SIG-M5 treated with dmso at 0.1 percent for 504 hours (cell line): ENCODE data around the gene MAPK14.
A peak's percentile ranks its signal among the peaks of the same experiment; 100 is the strongest.

Experiments
- DNase-seq: peaks from one replicate; lab custom pipeline; 2025; ENCODE audit not compliant: unreplicated experiment; lab: John Stamatoyannopoulos, UW

MAPK14 gene

DNA sequence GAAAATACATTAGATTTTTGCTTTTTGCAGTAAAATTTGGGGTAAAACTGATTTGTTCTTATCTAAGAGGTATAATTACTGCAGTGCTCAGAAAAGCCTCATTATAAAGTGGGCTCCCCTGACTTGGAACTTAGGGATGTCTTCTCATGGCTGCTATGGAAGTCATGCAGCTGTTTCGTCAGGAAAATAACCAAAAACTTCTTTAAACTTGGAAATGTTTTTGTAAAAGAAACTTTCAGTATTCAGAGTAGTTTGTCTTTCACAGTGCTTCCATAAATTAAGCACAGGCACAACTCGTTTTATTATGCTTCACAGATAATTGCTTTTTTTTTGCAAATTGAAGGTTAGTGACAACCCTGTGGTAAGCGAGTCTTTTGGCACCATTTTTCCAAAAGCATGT, 6.8 kb downstream of the MAPK14 start:
- DNase-seq = no peak

DNA sequence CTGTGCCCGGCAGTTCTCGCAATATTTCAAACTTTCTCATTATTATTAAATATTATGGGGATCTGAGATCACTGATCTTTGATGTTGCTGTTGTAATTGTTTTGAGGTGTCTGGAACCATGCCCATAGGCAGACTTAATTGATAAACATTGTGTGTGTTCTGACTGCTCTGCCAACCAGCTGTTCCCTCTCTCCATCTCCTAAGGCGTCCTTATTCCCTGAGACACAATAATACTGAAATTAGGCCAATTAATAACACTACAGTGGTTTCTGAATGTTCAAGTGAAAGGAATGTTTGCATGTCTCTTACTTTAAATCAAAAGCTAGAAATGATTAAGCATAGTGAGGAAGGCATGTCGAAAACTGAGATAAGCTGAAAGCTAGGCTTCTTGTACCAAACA, 7.6 kb downstream of the MAPK14 start:
- no peak for DNase-seq

DNA sequence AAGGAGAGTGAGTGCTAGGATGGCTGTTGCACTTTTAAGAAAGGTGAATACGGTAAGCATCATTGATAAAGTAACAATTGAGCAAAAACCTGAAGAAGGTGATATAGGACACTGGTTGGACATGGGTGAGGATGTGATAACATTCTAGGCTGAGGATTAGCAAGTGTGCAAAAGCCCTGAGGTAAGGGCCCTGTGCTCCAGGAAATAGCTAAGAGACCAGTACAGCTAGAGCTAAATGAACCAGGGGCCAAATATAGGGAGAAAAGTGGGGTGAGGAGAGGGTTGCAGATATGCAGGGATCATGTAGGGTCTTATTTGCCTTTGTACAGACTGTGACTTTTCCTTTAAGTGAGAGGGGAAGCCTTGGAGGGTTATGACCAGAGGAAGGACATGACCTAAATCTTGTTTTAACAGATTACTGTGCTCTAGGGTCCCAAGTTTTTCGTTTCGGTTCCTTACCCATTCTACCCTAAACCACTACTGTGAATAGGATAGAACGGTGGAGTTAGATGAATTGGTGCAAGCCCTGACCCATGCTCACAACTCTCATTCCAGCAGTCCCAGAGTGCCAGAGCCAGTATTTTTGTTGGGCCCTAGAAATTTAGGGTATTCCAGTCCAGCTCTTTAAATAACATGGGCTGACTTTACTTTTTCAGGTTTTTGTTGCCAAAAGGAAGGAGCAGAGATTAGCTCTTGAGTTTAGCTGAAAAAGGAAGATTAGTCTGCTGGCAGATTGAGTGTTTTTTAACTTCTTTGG, 10.7 kb downstream of the MAPK14 start:
- peak; percentile 25 for DNase-seq

DNA sequence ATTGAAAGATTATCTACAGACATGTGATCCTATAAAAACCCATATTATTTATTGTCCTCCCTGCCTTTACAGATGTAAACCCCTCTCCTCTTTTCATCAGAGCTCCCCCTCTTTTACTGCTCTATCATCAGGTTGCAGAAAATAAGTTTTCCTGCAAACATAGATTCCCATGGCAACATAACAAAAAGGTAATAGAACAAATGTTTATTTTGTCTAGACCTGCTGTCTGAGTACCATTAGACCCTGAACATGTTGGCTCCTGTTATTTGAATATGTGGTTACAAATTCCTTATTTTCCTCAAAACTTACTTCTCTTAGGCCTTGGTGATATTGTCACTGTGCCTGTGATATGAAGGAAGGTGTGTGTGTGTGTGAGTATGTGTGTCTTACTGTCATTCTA, 11.5 kb downstream of the MAPK14 start:
- DNase-seq = no peak

DNA sequence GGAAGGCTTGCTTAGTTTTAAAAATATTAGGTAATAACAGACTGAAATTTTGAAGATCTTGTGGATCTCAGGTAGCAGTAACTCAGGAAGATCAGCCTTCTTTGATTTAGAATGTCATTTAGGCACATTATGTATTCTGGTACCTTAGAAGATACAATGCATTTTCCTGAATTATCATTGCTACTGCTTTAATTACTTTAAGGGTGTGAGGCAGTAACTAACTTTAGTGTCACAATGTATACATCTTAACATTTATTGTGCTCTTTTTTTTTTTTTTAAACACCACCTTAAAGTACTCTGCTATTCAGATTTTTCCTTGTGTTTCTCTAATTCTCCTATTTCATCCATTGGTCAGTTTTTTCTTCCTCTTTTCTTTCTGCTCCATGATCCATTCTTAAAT, 13.3 kb downstream of the MAPK14 start:
- no peak for DNase-seq

DNA sequence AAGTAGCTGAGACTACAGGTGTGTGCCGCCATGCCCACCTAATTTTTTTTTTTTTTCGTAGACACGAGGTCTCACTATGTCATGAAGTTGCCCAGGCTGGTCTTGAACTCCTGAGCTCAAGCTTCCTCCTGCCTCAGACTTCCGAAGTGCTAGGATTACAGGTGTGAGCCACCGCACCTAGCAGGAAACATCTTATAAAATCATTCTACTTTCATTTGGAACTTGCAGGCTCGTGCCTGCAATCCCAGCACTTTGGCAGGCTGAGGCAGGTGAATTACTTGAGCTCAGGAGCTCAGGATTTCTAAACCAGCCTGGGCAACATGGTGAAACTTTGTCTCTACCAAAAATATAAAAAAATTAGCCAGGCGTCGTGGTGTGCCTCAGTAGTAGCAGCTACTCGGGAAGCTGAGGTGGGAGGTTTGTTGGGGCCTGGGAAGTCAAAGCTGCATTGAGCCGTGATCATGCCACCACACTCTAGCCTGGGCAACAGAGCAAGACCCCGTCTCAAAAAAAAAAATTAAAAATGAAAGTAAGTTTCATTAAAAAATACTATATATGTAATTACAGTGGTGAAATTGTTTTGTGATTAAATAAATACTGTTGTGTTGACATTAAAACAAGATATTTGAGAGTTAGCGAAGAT, 15.1 kb downstream of the MAPK14 start:
- no peak for DNase-seq

DNA sequence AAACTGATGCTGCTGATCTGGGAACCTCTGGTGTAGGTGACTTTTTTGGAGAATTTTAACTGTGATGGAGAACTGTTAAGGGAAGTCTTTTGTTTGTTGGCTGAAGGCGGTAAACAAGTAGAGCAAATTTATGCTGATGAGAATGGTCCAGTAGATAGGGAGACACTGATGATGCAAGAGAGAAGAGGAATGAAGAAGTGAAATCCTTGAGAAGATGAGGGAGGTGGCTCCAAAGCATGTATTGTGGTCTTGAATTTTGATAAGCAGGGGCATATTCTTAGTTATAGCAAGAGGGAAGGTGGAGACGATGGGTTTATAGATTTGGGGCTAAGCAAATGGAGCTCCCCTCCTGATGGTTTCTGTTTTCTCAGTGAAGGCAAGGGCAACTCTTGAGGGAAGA, 22.0 kb downstream of the MAPK14 start:
- DNase-seq = peak; percentile 41

DNA sequence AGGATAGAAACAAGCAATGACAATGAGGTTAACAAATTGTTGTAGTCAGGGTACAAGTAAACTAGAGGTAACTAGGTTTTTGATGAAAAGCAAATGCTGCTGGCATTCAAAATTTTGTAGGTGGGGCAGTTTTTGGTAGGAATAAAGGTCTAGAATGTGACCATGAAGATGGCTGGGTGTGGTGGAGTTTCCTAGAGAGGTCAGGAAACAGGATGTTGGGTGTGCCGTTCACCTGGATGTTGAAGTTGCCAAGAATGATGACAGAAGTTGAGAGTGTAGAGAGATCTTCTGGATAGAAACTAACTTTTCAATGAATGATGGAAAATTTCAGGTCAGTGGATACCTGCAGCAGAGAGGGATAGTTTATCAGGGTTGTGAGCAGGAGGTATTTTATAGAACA, 22.7 kb downstream of the MAPK14 start:
- no peak for DNase-seq

DNA sequence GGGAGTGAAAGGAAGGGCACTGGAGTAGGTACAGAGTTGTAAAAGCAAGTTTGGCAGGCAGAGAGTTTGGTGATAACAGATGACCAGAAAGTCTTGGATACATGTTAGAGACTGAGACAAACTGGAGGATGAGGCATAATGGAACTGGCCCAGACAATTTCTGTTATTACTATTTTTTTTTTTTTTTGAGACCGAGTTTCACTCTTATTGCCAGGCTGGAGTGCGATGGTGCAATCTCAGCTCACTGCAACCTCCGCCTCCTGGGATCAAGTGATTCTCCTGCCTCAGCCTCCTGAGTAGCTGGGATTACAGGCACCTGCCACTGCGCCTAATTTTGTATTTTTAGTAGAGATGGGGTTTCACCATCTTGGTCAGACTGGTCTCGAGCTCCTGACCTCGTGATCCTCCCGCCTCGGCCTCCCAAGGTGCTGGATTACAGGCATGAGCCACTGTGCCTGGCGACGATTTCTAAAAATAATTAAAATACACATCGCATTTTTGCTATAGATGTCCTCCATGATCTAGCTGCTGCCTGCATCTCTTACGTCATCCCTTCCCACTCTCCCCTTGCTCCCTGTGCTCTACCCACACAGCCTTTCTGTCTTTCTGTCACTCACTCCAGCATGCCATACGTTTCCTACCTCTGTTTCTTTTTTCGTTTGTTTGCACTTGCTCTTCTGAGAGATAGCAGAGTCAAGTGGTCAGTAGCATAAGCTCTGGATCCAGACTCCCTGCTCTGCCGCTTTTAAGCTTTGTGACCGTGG, 23.5 kb downstream of the MAPK14 start:
- no peak for DNase-seq

DNA sequence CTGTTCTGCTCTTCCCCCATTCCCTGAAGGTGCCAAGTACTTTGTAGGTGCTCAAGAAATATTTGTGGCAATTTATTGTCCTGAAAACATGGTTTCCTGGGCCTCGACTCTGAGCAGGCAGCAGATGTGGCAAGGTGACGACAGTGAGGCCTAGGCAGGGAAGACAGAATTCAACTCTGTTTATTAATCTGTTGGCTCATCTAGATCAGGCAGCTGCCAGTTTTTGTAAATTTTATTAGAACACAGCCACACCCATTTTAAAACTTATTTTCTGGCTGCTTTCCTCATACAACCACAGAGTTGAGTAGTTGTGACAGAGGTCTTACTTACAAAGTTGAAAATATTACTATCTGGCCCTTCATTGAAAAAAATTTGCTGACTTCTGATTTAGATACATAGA, 24.5 kb downstream of the MAPK14 start:
- no peak for DNase-seq

DNA sequence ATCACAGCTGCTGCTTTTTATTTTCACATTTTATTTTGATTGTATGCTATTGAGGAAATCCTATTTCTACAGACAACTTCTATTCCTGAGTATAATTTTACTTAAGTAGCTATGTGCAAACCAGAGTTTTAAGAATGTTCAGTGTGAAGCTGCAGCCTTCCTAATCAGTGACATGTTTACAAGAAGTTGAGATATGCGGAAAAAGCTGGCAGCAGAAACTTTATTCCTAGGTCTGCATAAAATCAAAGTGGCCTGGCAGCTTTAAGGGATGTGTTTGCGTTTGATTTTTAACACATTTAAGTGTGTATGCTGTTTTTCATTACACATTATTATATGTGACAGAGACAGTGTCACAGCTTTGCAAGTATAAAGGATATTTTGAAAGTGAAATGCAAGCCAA, 26.3 kb downstream of the MAPK14 start:
- no peak for DNase-seq

DNA sequence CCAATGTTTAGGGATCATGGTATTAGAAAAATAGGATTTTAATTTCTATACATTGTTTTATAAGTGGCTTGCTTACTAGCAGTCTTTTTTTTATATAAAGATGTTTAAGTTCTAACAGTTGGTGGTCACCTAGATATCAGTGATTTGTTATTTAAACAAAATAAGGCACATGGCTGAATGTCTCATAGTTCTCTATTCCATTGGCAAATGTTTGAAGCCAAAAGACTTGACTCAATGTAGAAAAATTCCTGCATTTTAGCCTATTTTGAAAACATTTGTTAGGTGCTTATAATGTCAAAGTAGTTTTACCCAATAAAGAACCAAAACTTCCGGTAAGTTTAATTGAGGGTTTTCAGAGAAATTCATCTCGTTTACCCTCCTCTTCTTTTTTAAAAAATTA, 26.8 kb downstream of the MAPK14 start:
- no peak for DNase-seq

DNA sequence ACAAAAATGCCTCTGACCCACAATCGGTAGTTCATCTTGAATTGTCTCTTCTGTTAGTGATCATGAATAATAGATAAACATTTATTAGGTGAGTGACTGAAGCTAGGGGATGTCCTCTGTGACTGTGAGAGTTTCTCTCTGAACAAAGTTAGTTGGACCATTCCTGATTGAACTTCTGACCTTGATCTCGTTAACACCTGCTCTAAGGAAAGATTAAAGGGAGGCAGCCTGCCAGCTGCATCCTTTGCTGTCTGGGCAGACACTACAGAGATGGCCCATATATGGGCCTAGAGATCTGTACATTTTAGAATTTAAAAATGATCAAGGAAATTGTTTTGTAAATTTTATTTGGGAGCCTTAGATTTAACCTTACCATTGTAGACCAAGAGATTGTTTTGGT, 27.3 kb downstream of the MAPK14 start:
- no peak for DNase-seq

DNA sequence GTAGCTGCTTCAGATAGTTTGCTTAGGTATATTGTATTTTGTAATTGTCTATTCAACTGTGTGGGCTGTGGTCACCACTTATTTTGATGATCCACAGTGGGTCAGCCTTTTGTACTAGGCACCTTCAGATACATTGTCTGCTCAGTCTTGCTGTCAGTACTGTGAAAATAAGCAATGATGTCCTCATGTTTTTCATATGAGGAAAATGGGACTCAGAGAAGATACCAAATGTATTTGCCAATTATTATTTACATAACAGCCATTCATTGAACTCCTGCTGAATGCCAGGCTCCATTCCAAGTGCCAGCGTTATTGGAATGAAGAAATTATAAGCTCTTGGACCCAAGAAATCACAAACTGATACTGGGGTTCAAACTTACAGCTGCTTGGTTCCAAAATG, 28.6 kb downstream of the MAPK14 start:
- no peak for DNase-seq

DNA sequence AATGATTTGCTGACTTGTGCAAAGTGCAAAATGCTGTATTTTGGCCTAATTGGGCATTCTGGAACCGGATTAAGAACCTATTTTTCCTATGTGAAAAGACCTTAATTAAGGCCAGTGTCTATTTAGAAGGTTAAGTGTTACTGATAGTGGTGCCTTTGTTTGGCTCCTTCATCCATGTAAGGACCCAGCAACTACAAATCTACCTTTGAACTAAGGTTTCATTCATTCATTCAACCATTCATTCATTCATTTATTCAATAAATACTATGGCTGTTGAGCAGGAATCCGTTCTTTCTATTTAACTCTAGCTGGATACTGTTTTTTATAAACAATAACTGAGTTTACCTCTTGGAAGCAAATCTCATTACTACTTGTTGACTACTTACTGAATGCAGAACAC, 33.6 kb downstream of the MAPK14 start:
- no peak for DNase-seq

DNA sequence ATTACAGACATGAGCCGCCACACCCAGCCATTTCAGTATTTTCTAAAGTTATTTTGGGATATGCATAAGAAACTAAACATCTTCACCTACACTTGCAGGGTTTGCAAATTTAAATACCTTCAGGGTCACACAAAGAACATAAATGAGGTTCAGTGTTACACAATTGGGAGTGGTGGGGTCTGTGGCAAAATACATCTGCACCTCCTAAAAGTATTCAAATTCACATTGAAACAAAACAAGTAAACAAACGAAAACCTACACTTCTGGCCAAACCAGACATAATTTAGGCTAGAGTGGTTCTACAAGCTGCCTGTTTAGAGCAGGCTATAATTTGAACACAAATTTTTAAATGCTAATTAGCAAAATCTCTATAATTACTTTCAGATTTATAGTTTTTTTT, 34.6 kb downstream of the MAPK14 start:
- no peak for DNase-seq

DNA sequence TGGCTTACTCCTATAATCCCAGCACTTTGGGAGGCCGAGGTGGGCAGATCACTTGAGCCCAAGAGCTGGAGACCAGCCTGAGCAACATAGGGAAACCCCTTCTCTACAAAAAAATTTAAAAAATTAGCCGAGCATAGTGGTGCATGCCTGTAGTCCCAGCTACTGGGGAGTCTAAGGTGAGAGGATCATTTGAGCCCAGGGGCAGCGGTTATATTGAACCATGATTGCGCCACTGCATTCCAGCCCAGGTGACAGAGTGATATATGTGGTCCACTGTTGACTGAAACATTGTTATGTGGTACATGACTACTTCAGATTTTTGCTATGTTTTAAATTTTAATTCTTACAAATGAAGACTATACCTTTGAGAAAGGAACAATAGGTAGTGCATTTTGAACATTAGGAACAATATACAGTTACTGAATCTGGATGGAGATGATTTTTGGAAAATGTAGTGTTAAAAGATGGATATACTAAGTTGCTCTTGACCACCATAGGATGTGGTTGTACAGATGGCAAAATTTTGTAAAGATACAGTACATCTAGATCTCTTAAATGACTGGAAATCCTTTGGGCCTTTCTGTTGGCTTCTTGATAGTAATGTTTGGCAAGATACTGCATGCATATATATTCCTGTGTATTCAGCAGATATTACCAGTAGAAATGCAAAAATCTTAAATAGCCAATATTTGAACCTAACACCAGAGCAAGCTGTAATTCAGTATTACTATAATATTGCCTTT, 35.9 kb downstream of the MAPK14 start:
- no peak for DNase-seq

DNA sequence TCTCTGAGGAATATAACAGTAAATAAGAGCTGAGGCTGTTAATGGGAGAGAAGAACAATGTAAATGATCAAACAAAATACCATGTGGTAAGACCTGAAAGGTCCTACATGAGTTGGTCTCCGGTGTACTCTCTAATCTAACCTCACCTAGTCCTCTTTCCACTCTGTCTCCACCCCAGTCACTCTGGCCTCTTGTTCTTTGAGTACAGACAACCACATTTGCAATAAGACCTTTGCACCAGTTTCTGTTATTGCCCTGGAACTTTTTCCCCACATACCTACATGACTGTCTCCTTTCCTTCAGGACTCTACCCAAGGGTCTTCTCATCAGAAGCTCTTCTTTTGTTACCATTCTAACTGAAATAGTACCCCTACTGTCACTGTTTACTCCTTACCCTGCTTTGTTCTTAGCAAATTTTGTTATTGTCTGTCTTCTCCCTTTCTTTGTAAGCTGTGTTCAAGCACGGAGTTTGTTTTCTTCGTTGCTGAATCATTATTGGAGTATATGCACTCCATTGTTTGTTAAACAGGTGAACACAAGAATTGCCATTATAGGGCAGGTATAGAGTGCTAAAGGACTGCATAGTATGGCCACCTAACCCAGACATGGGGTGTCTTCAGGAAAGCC, 37.3 kb downstream of the MAPK14 start:
- DNase-seq = no peak

DNA sequence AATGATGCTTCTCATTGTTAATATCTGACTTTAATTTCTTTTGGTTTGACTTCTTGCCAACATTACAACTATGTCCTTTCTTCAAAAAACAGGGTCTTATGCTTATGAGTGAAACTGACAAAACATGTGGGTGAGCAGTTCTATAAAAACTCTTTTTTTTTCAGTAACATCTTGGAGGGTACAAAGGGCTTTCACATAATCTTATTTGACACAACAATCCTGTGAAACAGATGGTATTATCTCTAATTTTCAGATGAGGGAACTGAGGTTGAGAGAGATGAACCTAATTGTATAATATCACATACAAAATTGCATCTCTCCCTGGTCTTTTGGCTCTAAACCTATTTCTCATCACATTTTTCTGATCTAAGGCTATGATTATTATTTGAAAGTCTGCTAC, 38.3 kb downstream of the MAPK14 start:
- DNase-seq = no peak

DNA sequence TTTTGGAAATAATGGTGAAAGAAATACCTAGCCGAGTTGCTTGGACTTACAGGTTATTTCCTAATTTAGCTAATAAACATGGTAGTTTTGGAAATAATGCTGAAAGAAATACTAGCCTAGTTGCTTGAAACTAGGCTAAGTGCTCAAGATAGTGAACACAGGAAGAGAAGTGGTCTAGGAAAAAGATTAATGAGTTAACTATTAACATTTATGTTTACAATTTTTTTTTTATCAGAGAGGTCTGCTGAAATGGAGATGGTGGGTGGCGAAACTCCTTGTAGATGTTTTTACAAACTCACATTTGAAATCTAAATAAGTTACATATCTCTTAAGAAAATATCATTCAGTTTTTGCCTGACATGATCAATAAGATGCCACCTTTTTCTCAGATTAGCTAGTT, 39.2 kb downstream of the MAPK14 start:
- DNase-seq = no peak

DNA sequence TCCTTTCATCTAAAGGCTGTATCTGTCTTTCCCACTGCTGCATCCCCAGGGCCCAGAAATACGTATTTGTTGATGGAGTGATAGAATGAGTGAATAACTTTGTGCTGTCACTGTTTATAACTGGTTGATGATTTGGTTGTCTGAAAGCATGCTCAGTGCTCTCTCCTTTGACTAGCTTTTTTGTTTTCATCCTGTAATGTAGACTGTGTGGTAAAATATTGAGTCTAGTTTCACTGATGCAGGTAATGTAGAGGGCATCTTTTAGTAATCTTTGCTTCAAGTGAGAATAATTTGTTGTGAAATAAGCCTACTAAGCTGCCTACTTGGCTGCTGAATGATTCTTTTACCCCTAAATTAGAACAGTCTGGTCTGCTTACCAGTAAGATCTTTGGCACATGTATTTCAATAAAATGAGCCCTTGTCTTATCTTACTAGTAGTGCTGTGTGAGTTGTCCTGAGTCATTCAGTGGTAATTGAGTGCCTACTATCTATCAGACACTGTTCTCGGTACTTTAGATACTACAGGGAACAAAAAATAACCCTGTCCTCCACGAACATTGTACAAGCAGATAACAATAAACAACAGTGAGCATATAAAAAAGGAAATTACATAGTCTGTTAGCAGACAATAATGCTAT, 39.9 kb downstream of the MAPK14 start:
- DNase-seq = no peak
